ENCODE measurements around the gene CHMP1A.

The CHMP1A gene

DNA sequence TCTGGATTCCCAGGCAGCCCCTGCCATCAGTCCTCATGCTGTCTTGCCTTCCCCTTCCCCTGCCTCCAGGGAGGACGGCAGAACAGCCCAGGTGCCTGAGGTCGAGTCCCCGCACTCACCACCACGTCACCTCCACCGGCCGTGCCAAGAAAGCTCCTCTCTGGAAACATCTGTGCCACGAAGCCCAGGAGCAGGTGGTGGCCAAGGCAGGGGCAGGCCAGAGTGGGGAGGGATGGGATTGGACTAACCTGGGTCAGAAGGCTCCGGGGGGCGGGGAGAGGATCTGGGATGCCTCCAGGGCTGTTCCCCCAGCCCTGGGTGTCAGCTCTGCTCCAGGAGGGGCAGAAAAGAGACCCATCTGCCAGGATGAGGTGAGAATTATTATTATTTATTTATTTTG, 51.5 kb downstream of the CHMP1A start:
- no peak for TF ChIP-seq EZH2phosphoT487 (IDR thresholded peaks at IDR 0.05; ENCODE audit: low read depth)
- no peaks in the 10 kb centered on the region for H3K4me1 ChIP-seq (ENCODE audit: low read length)
- H3K36me3 ChIP-seq (replicated peaks; ENCODE audit: low read depth, low read length): no peaks in the 10 kb centered on the region
- no peaks in the 10 kb centered on the region for H3K27me3 ChIP-seq (ENCODE audit: low read depth, low read length)
- H3K9ac ChIP-seq (ENCODE audit: low read length): no peak overlapping the region
- no peak overlapping the region for H3K4me2 ChIP-seq (ENCODE audit: low read length)
- no peaks in the 10 kb centered on the region for H3K79me2 ChIP-seq (ENCODE audit: low read length)
- H3K27ac ChIP-seq (ENCODE audit: low read length): no peak overlapping the region
- H3K4me3 ChIP-seq (ENCODE audit: low read length): no peak overlapping the region
- no peaks in the 10 kb centered on the region for H4K20me1 ChIP-seq (ENCODE audit: insufficient read depth, low read length)
- H2AFZ ChIP-seq (ENCODE audit: low read depth, low read length): no peak overlapping the region
- H3K9me3 ChIP-seq (ENCODE audit: insufficient read depth, low read length): no peaks in the 10 kb centered on the region

DNA sequence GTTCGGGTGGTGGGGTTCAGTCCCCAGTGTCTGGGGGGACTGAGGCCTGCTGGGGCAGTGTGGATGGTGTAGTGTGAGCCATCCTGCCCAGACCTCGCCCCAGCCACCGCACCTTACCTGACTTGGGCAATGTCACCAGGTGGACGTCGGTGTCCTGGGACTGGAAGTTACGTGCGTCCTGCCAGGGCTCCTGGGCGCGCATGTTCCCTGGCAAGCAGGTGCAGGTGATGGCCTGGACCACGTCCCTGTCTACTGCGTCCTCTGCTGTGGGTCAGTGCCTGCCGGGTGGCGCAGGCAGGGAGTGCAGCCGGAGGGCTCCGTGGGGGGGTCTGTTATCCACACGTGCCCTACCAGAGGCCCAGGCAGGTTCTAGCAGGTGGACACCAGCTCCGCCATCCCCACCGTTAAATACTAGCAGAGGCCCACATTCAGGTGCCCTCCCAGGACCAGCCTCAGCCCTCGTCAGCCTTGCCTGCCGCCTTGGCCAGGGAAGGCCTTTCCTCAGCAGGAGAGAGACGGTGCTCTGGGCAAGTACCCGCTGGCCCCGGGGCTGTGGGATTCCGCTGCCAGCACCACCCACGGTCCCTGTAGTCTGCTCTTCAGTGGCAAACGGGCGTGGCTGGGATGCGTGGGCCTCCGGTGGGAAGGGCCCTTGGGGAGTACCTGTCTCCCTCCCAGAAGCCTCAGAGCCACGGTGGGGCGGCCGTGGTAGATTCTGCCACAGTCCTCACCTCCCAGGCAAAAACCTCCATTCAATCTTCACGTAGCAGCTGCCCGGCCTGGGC, 52.1 kb downstream of the CHMP1A start:
- Histone ChIP-seq H2AFZ (ENCODE audit: low read depth, low read length) (no peak overlapping the region), H3K9me3 (ENCODE audit: insufficient read depth, low read length) (no peaks in the 10 kb centered on the region), H3K4me2 (ENCODE audit: low read length) (no peak overlapping the region), H3K4me1 (ENCODE audit: low read length) (no peaks in the 10 kb centered on the region), H3K27me3 (ENCODE audit: low read depth, low read length) (no peaks in the 10 kb centered on the region), H3K36me3 (replicated peaks; ENCODE audit: low read depth, low read length) (no peaks in the 10 kb centered on the region), H3K9ac (ENCODE audit: low read length) (no peak overlapping the region), H3K79me2 (ENCODE audit: low read length) (no peaks in the 10 kb centered on the region), H3K27ac (ENCODE audit: low read length) (no peak overlapping the region), H3K4me3 (ENCODE audit: low read length) (no peak overlapping the region), H4K20me1 (ENCODE audit: insufficient read depth, low read length) (no peaks in the 10 kb centered on the region)
- no peak for TF ChIP-seq EZH2phosphoT487 (IDR thresholded peaks at IDR 0.05; ENCODE audit: low read depth)
- TF ChIP-seq, protein P1, sequence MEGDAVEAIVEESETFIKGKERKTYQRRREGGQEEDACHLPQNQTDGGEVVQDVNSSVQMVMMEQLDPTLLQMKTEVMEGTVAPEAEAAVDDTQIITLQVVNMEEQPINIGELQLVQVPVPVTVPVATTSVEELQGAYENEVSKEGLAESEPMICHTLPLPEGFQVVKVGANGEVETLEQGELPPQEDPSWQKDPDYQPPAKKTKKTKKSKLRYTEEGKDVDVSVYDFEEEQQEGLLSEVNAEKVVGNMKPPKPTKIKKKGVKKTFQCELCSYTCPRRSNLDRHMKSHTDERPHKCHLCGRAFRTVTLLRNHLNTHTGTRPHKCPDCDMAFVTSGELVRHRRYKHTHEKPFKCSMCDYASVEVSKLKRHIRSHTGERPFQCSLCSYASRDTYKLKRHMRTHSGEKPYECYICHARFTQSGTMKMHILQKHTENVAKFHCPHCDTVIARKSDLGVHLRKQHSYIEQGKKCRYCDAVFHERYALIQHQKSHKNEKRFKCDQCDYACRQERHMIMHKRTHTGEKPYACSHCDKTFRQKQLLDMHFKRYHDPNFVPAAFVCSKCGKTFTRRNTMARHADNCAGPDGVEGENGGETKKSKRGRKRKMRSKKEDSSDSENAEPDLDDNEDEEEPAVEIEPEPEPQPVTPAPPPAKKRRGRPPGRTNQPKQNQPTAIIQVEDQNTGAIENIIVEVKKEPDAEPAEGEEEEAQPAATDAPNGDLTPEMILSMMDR (IDR thresholded peaks at IDR 0.05; ENCODE audit: low read depth, low read length): no peak

DNA sequence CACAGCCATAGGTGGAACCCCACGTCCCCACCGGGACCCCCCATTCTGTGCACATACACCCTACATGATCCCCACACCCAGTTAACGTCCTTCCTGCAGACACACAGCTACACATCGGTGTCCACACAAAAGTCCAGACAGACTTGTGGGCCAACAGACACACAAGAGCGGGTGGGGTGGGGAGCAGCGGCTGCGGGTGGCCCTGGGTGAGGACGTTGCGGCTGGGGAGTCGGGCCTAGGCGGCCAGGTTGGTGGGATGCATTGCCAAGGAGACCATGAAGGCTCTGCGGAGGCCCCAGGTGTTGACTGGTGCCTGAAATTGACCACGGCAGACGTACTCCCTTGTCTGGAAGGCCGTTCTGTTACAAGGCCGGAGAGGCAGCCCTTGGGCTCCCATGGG, 52.7 kb downstream of the CHMP1A start:
- Histone ChIP-seq H4K20me1 (ENCODE audit: insufficient read depth, low read length) (no peaks in the 10 kb centered on the region), H3K4me3 (ENCODE audit: low read length) (no peak overlapping the region), H3K4me2 (ENCODE audit: low read length) (no peak overlapping the region), H3K27ac (ENCODE audit: low read length) (no peak overlapping the region), H2AFZ (ENCODE audit: low read depth, low read length) (no peak overlapping the region), H3K9me3 (ENCODE audit: insufficient read depth, low read length) (no peaks in the 10 kb centered on the region), H3K27me3 (ENCODE audit: low read depth, low read length) (no peaks in the 10 kb centered on the region), H3K4me1 (ENCODE audit: low read length) (no peaks in the 10 kb centered on the region), H3K9ac (ENCODE audit: low read length) (no peak overlapping the region), H3K79me2 (ENCODE audit: low read length) (no peaks in the 10 kb centered on the region), H3K36me3 (replicated peaks; ENCODE audit: low read depth, low read length) (no peaks in the 10 kb centered on the region)
- TF ChIP-seq EZH2phosphoT487 (IDR thresholded peaks at IDR 0.05; ENCODE audit: low read depth): no peak
- TF ChIP-seq, protein P1 (IDR thresholded peaks at IDR 0.05; ENCODE audit: low read depth, low read length): no peak

GRCh38 chr16:89602952-89603590, 54.4 kb downstream of the CHMP1A start:
- no peaks in the 10 kb centered on the region for H3K79me2 ChIP-seq (ENCODE audit: low read length)
- H3K4me1 ChIP-seq (ENCODE audit: low read length): peaks cover 3% of the 10 kb centered on the region; the same call in 1 of the 2 replicates
- H3K36me3 ChIP-seq (replicated peaks; ENCODE audit: low read depth, low read length): no peaks in the 10 kb centered on the region
- H3K27me3 ChIP-seq (ENCODE audit: low read depth, low read length): no peaks in the 10 kb centered on the region
- no peak overlapping the region for H3K4me2 ChIP-seq (ENCODE audit: low read length)
- H4K20me1 ChIP-seq (ENCODE audit: insufficient read depth, low read length): no peaks in the 10 kb centered on the region
- no peak overlapping the region for H3K9ac ChIP-seq (ENCODE audit: low read length)
- no peak overlapping the region for H3K4me3 ChIP-seq (ENCODE audit: low read length)
- H2AFZ ChIP-seq (ENCODE audit: low read depth, low read length): no peak overlapping the region
- no peaks in the 10 kb centered on the region for H3K9me3 ChIP-seq (ENCODE audit: insufficient read depth, low read length)
- no peak overlapping the region for H3K27ac ChIP-seq (ENCODE audit: low read length)
- no peak for TF ChIP-seq EZH2phosphoT487 (IDR thresholded peaks at IDR 0.05; ENCODE audit: low read depth)
- TF ChIP-seq, protein P1 (IDR thresholded peaks at IDR 0.05; ENCODE audit: low read depth, low read length): no peak
